ENCODE results near the gene RASSF3. TPM values are rescaled to one million over a fixed set of nuclear protein-coding genes. Genes with fewer than 3 reads are reported as not detected.
A peak's percentile ranks its signal among the peaks of the same experiment; 100 is the strongest.

Gene RASSF3
- total RNA-seq, 1 experiment from 2014 or later = 107 TPM

GRCh38 chr12:64671681-64672080 is 61.4 kb downstream of the RASSF3 start:
- Histone ChIP-seq H3K27ac (ENCODE audit: low read length) (peak overlapping the region; percentile 98), H3K9me3 (ENCODE audit: control insufficient read depth, insufficient read depth, low read depth, low read length) (no peaks in the 10 kb centered on the region), H3K4me3 (ENCODE audit: low read depth in 2 of 2, low read length in 2 of 2) (peak overlapping the region in 1 of 2 experiments; percentile 12; a peak in 2 of 4 replicates), H3K4me1 (ENCODE audit: control insufficient read depth, insufficient read depth, low read length) (peaks cover 91% of the 10 kb centered on the region), H3K27me3 (ENCODE audit: control insufficient read depth, insufficient read depth, low read length) (no peaks in the 10 kb centered on the region), H3K36me3 (ENCODE audit: control insufficient read depth, insufficient read depth, low read length) (no peaks in the 10 kb centered on the region)
- BruUV-seq (replicated peaks) = no TSS peak
- CTCF ChIA-PET = no interaction called here
- ATAC-seq = peak; percentile 8; the same call in 1 of the 2 replicates
- TF ChIP-seq REST (IDR thresholded peaks at IDR 0.05; ENCODE audit: insufficient read depth in 1 of 2, low read depth in 2 of 2, low read length in 1 of 2) (no peak), SIN3A (IDR thresholded peaks at IDR 0.05; ENCODE audit: borderline replicate concordance, insufficient read depth, low read depth, low read length) (no peak), POLR2AphosphoS5 (IDR thresholded peaks at IDR 0.05; ENCODE audit: low read depth, low read length) (no peak), TCF7L2 (IDR thresholded peaks at IDR 0.05; ENCODE audit: low read depth, low read length) (0 out of 2 replicates have a peak, but pooled peaks have one; percentile 7), CTCF (IDR thresholded peaks at IDR 0.05) (no peak)
- POLR2A ChIA-PET = no interaction called here
- in situ Hi-C loops (cut with HindIII; ENCODE audit: low pct_unique_long_range_greater_than_20kb, low sequenced_read_pairs) (no loop called here), intact Hi-C loops (cut with micrococcal nuclease; ENCODE audit: unreplicated experiment) (no loop called here)
- DNase-seq (ENCODE audit: low read depth, low spot score) = no peak

GRCh38 chr12:64672925-64673409 is 62.7 kb downstream of the RASSF3 start:
- H3K4me3 ChIP-seq (ENCODE audit: low read depth in 2 of 2, low read length in 2 of 2) = peak overlapping the region in 1 of 2 experiments; percentile 11; a peak in 2 of 4 replicates
- intact Hi-C loops (cut with micrococcal nuclease; ENCODE audit: unreplicated experiment) (no loop called here), in situ Hi-C loops (cut with HindIII; ENCODE audit: low pct_unique_long_range_greater_than_20kb, low sequenced_read_pairs) (no loop called here)
- TF ChIP-seq SIN3A (IDR thresholded peaks at IDR 0.05; ENCODE audit: borderline replicate concordance, insufficient read depth, low read depth, low read length) (no peak), REST (IDR thresholded peaks at IDR 0.05; ENCODE audit: insufficient read depth in 1 of 2, low read depth in 2 of 2, low read length in 1 of 2) (no peak), CTCF (IDR thresholded peaks at IDR 0.05) (no peak), TCF7L2 (IDR thresholded peaks at IDR 0.05; ENCODE audit: low read depth, low read length) (peak; percentile 65), POLR2AphosphoS5 (IDR thresholded peaks at IDR 0.05; ENCODE audit: low read depth, low read length) (no peak)
- H3K36me3 ChIP-seq (ENCODE audit: control insufficient read depth, insufficient read depth, low read length) = no peaks in the 10 kb centered on the region
- H3K4me1 ChIP-seq (ENCODE audit: control insufficient read depth, insufficient read depth, low read length) = peaks cover 89% of the 10 kb centered on the region
- DNase-seq (ENCODE audit: low read depth, low spot score) (no peak), ATAC-seq (peak; percentile 33; the same call in 1 of the 2 replicates)
- no TSS peak for BruUV-seq (replicated peaks)
- H3K9me3 ChIP-seq (ENCODE audit: control insufficient read depth, insufficient read depth, low read depth, low read length) = no peaks in the 10 kb centered on the region
- ChIA-PET POLR2A (no interaction called here), CTCF (no interaction called here)
- no peaks in the 10 kb centered on the region for H3K27me3 ChIP-seq (ENCODE audit: control insufficient read depth, insufficient read depth, low read length)
- H3K27ac ChIP-seq (ENCODE audit: low read length) = peak overlapping the region; percentile 98

All from Panc1 (cell line).